ENCODE measurements around the gene MYL5.
"Not testable (repeated sequence)": the region's sequence is repeated elsewhere in the genome, so short reads cannot be mapped to it uniquely, and the experiment has no call there.

The MYL5 gene

GRCh38 chr4:687048-687970 is 13.0 kb downstream of the MYL5 start:
- DNase-seq, result no peak

GRCh38 chr4:687971-688853 is 13.9 kb downstream of the MYL5 start:
- DNase-seq, result no peak

- no peak for DNase-seq
Observed at GRCh38 chr4:688854-689681, 14.7 kb downstream of the MYL5 start, which contains the start of gene SLC49A3. Gene SLC49A3, minus strand, starts transcription at chr4:689151. Its CDS starts 24 bp downstream, at chr4:689127.

GRCh38 chr4:689723-690122 is 15.4 kb downstream of the MYL5 start:
- DNase-seq, result no peak

GRCh38 chr4:692771-693554 is 18.6 kb downstream of the MYL5 start:
- DNase-seq, result no peak

GRCh38 chr4:694341-694940 is 20.1 kb downstream of the MYL5 start:
- not testable (repeated sequence) for DNase-seq

- peak; percentile 30 to 66 for DNase-seq
Observed at GRCh38 chr4:699816-700580, 25.7 kb downstream of the MYL5 start.

- peak in 1 of 2 experiments; percentile 45 for DNase-seq
Observed at GRCh38 chr4:700587-701264, 26.4 kb downstream of the MYL5 start.

- DNase-seq, result no peak
Observed at GRCh38 chr4:702618-703048, 28.3 kb downstream of the MYL5 start.

GRCh38 chr4:703336-704197 is 29.2 kb downstream of the MYL5 start:
- no peak for DNase-seq

GRCh38 chr4:704198-704891 is 30.0 kb downstream of the MYL5 start:
- no peak for DNase-seq

- no peak for DNase-seq
Observed at GRCh38 chr4:704971-705277, 30.6 kb downstream of the MYL5 start.

- peak; percentile 69 to 97 for DNase-seq
Observed at GRCh38 chr4:705278-706082, 31.1 kb downstream of the MYL5 start, which contains the start of gene PCGF3. Gene PCGF3, plus strand, starts transcription at chr4:705832. Its CDS starts 27,849 bp downstream, at chr4:733681.

- DNase-seq, result not testable (repeated sequence)
Observed at GRCh38 chr4:706083-706633, 31.8 kb downstream of the MYL5 start.

- no peak for DNase-seq
Observed at GRCh38 chr4:706834-707598, 32.7 kb downstream of the MYL5 start.

- DNase-seq, result no peak
Observed at GRCh38 chr4:707929-708630, 33.7 kb downstream of the MYL5 start.

Data from NCI-H526 (cell line).